NCI-H345 (cell line): ENCODE measurements around the gene DLAT.
"Not testable (repeated sequence)": the region's sequence is repeated elsewhere in the genome, so short reads cannot be mapped to it uniquely, and the experiment has no call there.

Experiments
- DNase-seq: peaks from one replicate; lab custom pipeline; 2025; lab: John Stamatoyannopoulos, UW

Gene DLAT

GRCh38 chr11:112024773-112025678, at the start of gene DLAT:
Gene DLAT, plus strand, starts transcription at chr11:112025408. Its CDS starts 65 bp downstream, at chr11:112025473.
- DNase-seq = peak; percentile 90

- no peak for DNase-seq
These were observed 49.0 kb upstream of the DLAT start for GRCh38 chr11:111976119-111976766.

GRCh38 chr11:111976767-111977145, 48.5 kb upstream of the DLAT start:
- DNase-seq = no peak

GRCh38 chr11:111977146-111978027, 47.8 kb upstream of the DLAT start:
- peak; percentile 35 for DNase-seq

GRCh38 chr11:111978028-111978771, 47.0 kb upstream of the DLAT start:
- DNase-seq = no peak

- no peak for DNase-seq
These were observed 45.1 kb upstream of the DLAT start for GRCh38 chr11:111980062-111980461.

GRCh38 chr11:111981270-111981669, 43.9 kb upstream of the DLAT start:
- DNase-seq = no peak

GRCh38 chr11:111982019-111982464, 43.2 kb upstream of the DLAT start:
- peak; percentile 38 for DNase-seq

- no peak for DNase-seq
These were observed 42.5 kb upstream of the DLAT start for GRCh38 chr11:111982541-111983186.

GRCh38 chr11:111983187-111983986, 41.8 kb upstream of the DLAT start:
- no peak for DNase-seq

GRCh38 chr11:111986589-111986988, 38.6 kb upstream of the DLAT start:
- no peak for DNase-seq

GRCh38 chr11:111990381-111990780, 34.8 kb upstream of the DLAT start:
- no peak for DNase-seq

- no peak for DNase-seq
These were observed 32.9 kb upstream of the DLAT start for GRCh38 chr11:111992206-111992855.

- no peak for DNase-seq
These were observed 29.1 kb upstream of the DLAT start for GRCh38 chr11:111996129-111996528.

- DNase-seq = not testable (repeated sequence)
These were observed 28.5 kb upstream of the DLAT start for GRCh38 chr11:111996669-111997068.

- no peak for DNase-seq
These were observed 26.1 kb upstream of the DLAT start for GRCh38 chr11:111999111-111999510.

GRCh38 chr11:112000703-112001102, 24.5 kb upstream of the DLAT start:
- DNase-seq = no peak

- DNase-seq = no peak
These were observed 22.6 kb upstream of the DLAT start for GRCh38 chr11:112002491-112003216.

- no peak for DNase-seq
These were observed 20.8 kb upstream of the DLAT start for GRCh38 chr11:112004389-112004788.
